ENCODE results near the gene SEPSECS.

The SEPSECS gene

DNA sequence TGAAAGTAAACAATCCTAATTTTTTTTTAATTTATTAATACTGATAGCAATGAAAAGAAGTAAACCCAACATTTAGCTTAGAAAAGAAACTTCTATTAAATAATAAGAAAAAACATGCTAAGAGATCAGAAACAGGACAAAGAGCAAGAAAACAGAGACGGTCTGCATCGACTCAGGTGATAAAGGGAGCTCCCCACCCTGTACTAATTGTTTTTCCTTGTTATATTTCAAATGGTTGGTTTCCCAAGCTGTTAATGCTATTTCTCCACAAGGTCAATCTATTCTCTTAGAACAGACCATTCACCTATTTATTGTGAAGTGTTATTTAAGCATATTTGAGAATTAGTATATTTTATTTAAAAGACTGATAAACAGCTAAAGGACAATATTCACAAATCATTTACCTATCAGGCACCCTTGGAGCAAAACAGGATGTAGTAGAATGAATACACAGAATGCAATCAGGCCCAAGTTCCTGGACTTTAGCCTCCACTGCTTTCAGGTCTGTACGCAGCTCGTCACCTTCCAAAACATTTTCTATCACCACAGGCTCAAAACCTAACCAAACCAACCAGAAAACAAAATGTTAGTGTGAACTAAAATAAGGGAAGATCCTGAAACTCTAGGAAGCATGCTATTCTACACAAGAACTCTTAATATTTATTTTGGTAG lies 5.5 kb downstream of the SEPSECS start:
- no peak for DNase-seq

DNA sequence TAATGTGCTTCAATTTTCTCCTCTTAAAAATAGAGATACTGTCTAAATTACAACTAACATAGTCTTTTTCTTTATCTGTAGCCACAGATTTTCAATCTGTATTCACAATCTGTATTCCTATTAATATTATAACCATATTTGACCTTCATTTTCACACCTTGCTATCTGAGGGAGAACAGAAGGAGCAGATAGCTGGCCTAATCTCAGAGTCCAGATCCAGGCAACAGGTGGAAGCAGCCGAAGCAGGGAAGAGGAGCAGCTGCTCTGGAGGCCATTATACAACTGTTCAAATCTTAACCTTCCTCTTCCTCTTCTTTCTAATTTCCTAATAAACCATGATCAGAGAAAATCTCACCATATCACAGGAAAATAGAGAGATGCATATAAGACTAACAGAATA lies 14.2 kb downstream of the SEPSECS start:
- DNase-seq: no peak

- DNase-seq: no peak
Observed at GRCh38 chr4:25144870-25145481, 15.3 kb downstream of the SEPSECS start.

- DNase-seq: no peak
Observed at GRCh38 chr4:25142468-25142867, 17.8 kb downstream of the SEPSECS start.

DNA sequence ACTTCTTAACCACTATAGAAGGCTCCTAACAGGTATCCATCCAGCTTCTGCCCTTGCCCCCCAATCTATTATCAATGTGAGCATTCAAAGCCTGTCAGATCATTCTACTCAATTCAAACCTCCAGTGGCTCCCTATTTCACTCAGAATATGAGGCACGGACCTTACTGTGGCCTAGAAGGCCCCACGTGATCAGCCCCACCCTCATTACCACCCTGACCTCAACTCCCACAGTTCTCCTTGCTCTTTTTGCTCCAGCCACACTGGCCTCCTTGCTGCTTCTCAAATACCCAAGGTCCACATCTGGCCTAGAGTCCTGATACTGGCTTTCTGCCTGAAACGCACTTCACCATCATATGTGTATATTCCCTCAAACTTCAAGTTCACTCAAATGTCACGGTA lies 18.7 kb downstream of the SEPSECS start:
- DNase-seq: no peak

DNA sequence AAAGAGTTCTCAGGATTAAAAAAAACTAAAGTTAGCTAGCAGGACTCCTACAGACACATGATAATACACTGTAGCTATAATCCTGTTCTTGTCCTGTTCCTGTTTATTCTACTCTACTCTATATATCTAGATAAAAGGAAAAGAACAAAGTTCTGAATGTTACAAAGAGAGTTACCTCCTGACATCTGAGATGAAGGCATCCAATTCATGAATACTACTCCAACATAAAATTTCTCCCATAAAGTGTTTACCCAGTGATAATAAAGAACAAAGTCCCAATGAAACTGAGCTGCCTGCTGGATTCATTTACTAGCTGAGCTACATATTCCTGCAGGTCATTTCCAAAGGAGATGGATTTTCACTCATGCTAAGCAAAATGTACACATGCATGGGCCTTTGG lies 27.1 kb downstream of the SEPSECS start:
- DNase-seq: no peak

- DNase-seq: no peak
Observed at GRCh38 chr4:25131926-25132325, 28.3 kb downstream of the SEPSECS start.

DNA sequence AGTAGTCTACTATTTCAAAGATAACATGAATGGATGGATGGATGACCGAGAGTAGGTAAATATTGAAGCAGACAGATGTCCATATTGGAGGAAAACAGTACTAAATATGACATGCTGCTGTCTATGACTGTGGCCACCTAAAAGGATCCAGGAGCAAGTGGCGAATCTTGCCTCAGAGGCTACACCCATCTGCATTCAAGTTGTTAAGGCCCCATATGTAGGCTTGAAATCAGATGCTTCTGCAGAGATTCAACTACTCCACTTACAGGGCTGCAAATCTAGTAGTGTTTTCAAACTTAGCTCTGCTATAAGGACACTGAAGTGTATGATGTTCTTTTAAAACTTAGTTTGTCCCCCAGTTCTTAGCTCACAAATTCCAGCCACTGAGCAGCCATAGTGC lies 28.9 kb downstream of the SEPSECS start:
- no peak for DNase-seq

DNA sequence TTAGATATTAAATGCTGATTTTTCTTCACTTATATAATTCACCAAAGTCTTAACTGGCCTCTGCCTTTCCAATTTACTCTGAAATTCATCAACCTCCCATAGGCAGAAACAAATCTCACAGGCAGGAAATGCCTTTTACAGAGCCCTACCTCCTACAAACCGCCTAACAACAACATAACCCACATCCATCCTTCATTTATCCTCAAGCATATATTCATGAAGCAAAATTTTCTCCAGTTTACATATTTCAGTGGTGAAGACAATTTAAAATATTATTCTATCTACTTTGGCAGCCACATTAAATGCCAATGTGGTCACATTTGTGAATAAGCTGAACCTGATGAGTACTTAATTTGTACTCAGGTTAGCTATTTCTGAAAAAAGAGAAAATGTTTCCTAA lies 30.3 kb downstream of the SEPSECS start:
- DNase-seq: no peak

DNA sequence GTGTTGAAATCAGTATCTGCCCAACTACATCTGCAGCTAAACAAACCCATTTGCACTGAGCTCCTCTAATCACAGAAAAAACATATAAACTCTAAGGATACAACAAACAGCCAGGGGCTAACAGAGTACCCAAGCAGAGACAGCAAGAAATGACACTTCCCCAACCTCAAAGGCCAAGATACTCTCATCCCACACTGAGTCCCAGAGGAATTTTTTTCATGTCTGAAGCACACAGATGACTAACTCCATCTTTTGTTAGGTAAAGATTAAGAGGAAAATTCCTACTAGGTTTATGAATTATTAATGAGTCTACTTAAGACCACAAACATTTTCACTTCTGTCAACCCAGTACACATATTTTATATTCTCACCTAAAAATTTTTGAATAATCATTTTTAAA lies 31.6 kb downstream of the SEPSECS start:
- DNase-seq: no peak

DNA sequence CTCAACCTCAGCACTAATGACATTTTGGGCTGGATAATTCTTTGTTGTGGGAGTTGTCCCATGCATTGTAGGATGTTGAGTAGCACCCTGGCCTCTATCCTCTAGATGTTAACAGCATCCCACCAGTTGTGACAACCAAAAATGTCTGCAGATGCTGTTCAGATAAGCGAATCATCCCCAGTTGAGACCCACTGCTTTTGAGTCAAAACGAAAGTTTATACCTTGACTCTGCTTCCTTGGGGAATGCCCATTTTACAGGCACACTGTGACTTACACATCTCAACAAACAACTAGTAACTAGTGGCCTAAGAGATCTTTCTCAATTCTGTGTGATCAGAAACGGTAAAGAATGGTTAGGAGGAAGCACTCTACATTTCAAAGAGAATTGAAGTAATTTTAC lies 37.0 kb downstream of the SEPSECS start:
- DNase-seq: no peak

DNA sequence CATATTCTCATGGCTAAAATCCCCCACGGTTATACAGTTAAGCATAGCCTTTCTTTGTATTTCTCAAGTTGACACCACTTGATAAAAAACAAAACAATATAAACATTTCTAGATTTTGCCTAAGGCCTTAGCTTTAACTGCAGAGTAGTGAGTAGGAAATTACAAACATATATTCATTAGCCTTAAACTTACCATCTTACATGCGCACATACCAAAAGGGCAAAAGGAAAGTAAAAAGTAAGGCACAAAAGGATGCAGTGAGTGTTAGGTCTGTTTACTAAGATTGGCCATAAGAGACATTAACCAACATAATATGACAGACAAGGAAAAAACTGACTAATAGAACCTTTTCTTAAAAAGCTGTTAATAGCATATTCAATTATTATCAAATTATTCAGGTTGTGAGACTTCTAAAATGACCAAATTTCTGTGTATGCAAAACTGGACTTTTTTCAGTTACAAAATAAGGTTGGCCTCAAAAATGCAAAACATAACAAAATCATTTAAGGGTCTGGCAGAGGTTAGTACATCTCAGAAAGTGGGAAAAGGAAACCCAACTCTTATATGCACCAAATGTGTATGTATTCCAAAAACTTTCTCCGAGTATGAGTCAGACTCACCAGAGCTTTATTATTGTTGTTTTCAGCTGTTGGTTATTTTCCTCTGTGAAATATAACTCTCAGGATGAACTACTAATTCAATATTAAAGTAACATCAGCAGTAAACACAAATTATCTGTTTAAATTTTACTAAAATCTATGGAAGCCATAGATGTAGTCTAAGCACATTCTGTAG lies 39.9 kb downstream of the SEPSECS start:
- no peak for DNase-seq

- DNase-seq: no peak
Observed at GRCh38 chr4:25117716-25118472, 42.4 kb downstream of the SEPSECS start.

- DNase-seq: no peak
Observed at GRCh38 chr4:25117274-25117673, 43.0 kb downstream of the SEPSECS start.

DNA sequence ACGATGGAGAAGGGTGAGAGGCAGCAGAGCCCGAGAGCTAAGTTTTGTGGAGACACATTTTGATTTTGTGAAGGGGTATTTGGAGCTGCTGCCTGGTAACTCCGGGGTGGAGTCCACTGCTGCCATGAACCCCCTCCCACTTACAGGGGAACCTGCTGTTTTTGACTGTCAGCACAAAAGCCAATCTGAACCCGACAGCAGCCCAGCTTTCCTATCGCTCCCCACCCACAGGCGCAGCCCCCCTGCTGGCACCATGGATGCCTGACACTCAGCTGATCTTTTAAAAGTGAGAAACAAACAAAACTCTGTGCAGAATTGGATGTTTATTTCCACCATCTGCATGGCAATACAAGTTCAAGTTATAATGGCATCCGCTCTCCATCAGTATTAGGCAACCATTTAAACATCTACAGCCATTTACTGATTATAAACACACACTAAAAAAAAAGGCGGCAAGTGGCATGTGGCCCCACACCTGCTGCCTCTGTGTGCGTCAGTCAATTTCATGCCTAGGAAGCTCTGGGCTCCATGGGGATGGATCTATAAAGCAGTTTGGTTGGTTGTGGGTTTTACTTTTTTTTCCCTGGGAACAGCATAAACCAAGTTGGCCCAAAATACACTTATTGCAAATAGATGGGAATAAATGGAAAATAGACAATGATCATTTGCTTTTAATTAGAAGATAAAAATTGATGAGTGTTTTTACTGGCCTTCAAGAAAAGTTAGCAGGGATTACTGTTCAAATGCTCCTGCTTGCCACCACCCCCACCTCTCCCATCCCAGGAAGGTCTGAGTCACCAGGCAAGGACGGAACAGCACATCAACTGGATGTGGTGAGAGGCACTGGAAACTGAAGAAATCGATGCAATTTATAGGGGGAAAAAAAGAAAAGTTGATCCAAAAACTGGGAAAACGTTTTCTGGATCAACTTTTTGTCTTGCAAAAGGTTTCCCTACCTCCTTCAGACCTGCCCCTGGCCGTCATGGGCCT lies 46.0 kb downstream of the SEPSECS start:
- no peak for DNase-seq

- DNase-seq: no peak
Observed at GRCh38 chr4:25112995-25113380, 47.3 kb downstream of the SEPSECS start.

GRCh38 chr4:25112366-25112994 lies 47.8 kb downstream of the SEPSECS start:
- DNase-seq: no peak

- DNase-seq: no peak
Observed at GRCh38 chr4:25111648-25112196, 48.5 kb downstream of the SEPSECS start.

GRCh38 chr4:25110527-25111329 lies 49.5 kb downstream of the SEPSECS start:
- no peak for DNase-seq

DNA sequence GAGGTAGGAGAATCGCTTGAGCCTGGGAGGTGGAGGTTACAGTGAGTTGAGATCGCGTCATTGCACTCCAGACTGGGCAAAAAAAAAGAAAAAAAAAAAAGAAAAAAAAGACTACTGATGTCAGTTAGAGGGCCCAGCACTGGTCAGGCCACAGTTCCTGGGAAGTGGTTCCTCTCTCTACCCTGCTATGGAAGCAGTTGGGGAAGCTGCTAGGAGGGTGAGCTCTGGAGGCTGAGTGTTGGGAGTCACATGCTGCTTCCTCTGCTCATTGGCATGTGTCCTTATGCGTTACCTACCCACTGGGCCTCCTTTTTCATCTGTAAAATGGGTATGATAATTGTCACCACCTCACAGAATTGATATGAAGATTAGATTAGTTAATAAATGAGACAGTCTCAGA lies 50.7 kb downstream of the SEPSECS start:
- DNase-seq: no peak

- no peak for DNase-seq
Observed at GRCh38 chr4:25108556-25108955, 51.7 kb downstream of the SEPSECS start.

All from inflammatory macrophage treated with lipopolysaccharide for 4 hours (primary cell).